KMS-11 (cell line): ENCODE data around the gene FRMD4A.

Experiments
- H2AFZ ChIP-seq: fragments of 200-600 bp; sonication (generic); 2 replicates; pipeline ENCODE4 v1.6.1; 2016; ENCODE audit warnings: antibody characterized with exemption, mixed run types, low read depth
- H3K27ac ChIP-seq: fragments of 200-600 bp; sonication (generic); 2 replicates; pipeline ENCODE4 v1.6.1; 2016; ENCODE audit warnings: mild to moderate bottlenecking, mixed run types
- H3K27me3 ChIP-seq: fragments of 200-600 bp; sonication (generic); 2 replicates; pipeline ENCODE4 v1.6.1; 2017; ENCODE audit warnings: mild to moderate bottlenecking, low read depth, mixed run types, moderate library complexity; ENCODE audit not compliant: insufficient read depth
- H3K36me3 ChIP-seq: fragments of 200-600 bp; sonication (generic); 2 replicates; pipeline ENCODE4 v1.6.1; 2017; ENCODE audit warnings: mild to moderate bottlenecking, mixed run types; ENCODE audit not compliant: insufficient read depth
- H3K4me1 ChIP-seq: fragments of 200-600 bp; sonication (generic); 2 replicates; pipeline ENCODE4 v1.6.1; 2016; ENCODE audit warnings: mild to moderate bottlenecking, low read depth, mixed run types; ENCODE audit not compliant: poor library complexity, severe bottlenecking
- H3K4me2 ChIP-seq: fragments of 200-600 bp; sonication (generic); 2 replicates; pipeline ENCODE4 v1.7.0; 2016; ENCODE audit warnings: mild to moderate bottlenecking, mixed run types
- H3K4me3 ChIP-seq: fragments of 200-600 bp; sonication (generic); IDR thresholded peaks from 2 replicates; pipeline ENCODE4 v1.6.1; 2017; ENCODE audit warnings: low read depth, low read length, mixed read lengths; ENCODE audit not compliant: insufficient read depth
- H3K79me2 ChIP-seq: fragments of 200-600 bp; sonication (generic); 2 replicates; pipeline ENCODE4 v1.6.1; 2016; ENCODE audit warnings: low read depth, mixed run types; ENCODE audit not compliant: insufficient read depth
- H3K9ac ChIP-seq: fragments of 200-600 bp; sonication (generic); 2 replicates; pipeline ENCODE4 v1.6.1; 2016; ENCODE audit warnings: mild to moderate bottlenecking, mixed run types
- H4K20me1 ChIP-seq: fragments of 200-600 bp; sonication (generic); 2 replicates; pipeline ENCODE4 v1.6.1; 2016; ENCODE audit warnings: mild to moderate bottlenecking, mixed run types; ENCODE audit not compliant: insufficient read depth
- CTCF ChIP-seq: fragments of 200-600 bp; sonication (generic); conservative IDR thresholded peaks from 2 replicates; pipeline ENCODE4 v1.6.1; 2017; ENCODE audit warnings: low read depth, mild to moderate bottlenecking, antibody characterized with exemption, low read length, moderate library complexity, mixed read lengths

FRMD4A gene

GRCh38 chr10:13916384-13916947, 414.3 kb downstream of the FRMD4A start:
- no peak overlapping the region for H3K4me2 ChIP-seq
- no peaks in the 10 kb centered on the region for H3K27me3 ChIP-seq
- no peaks in the 10 kb centered on the region for H4K20me1 ChIP-seq
- H3K4me1 ChIP-seq, result no peaks in the 10 kb centered on the region
- H3K27ac ChIP-seq, result no peak overlapping the region
- no peak overlapping the region for H3K9ac ChIP-seq
- no peaks in the 10 kb centered on the region for H3K79me2 ChIP-seq
- no peak overlapping the region for H3K4me3 ChIP-seq
- no peak for TF ChIP-seq CTCF
- no peaks in the 10 kb centered on the region for H3K36me3 ChIP-seq
- no peak overlapping the region for H2AFZ ChIP-seq

GRCh38 chr10:13915710-13916109, 415.0 kb downstream of the FRMD4A start:
- H3K9ac ChIP-seq, result no peak overlapping the region
- no peak overlapping the region for H3K4me2 ChIP-seq
- H2AFZ ChIP-seq, result no peak overlapping the region
- H3K4me3 ChIP-seq, result no peak overlapping the region
- H3K27me3 ChIP-seq, result no peaks in the 10 kb centered on the region
- no peaks in the 10 kb centered on the region for H4K20me1 ChIP-seq
- no peaks in the 10 kb centered on the region for H3K4me1 ChIP-seq
- no peaks in the 10 kb centered on the region for H3K79me2 ChIP-seq
- no peak overlapping the region for H3K27ac ChIP-seq
- no peaks in the 10 kb centered on the region for H3K36me3 ChIP-seq
- TF ChIP-seq CTCF, result no peak

- Histone ChIP-seq H3K36me3 (no peaks in the 10 kb centered on the region), H3K79me2 (no peaks in the 10 kb centered on the region), H4K20me1 (no peaks in the 10 kb centered on the region), H3K9ac (no peak overlapping the region), H3K27me3 (no peaks in the 10 kb centered on the region), H3K27ac (no peak overlapping the region), H3K4me1 (peaks cover 8% of the 10 kb centered on the region), H2AFZ (no peak overlapping the region), H3K4me2 (no peak overlapping the region), H3K4me3 (no peak overlapping the region)
- no peak for TF ChIP-seq CTCF
These were observed 416.8 kb downstream of the FRMD4A start for GRCh38 chr10:13913897-13914296.

GRCh38 chr10:13911821-13912520, 418.8 kb downstream of the FRMD4A start:
- H4K20me1 ChIP-seq, result no peaks in the 10 kb centered on the region
- no peaks in the 10 kb centered on the region for H3K36me3 ChIP-seq
- no peak overlapping the region for H3K4me2 ChIP-seq
- H3K79me2 ChIP-seq, result no peaks in the 10 kb centered on the region
- H3K4me1 ChIP-seq, result peaks cover 8% of the 10 kb centered on the region
- no peak overlapping the region for H2AFZ ChIP-seq
- TF ChIP-seq CTCF, result no peak
- no peak overlapping the region for H3K27ac ChIP-seq
- no peak overlapping the region for H3K4me3 ChIP-seq
- H3K27me3 ChIP-seq, result no peaks in the 10 kb centered on the region
- no peak overlapping the region for H3K9ac ChIP-seq
